ENCODE data around the gene TMEM209. TPM values are rescaled to one million over a fixed set of nuclear protein-coding genes. Genes with fewer than 3 reads are reported as not detected.

The TMEM209 gene
- polyA plus RNA-seq, 1 donor from 2014 or later: 14.6 TPM

DNA sequence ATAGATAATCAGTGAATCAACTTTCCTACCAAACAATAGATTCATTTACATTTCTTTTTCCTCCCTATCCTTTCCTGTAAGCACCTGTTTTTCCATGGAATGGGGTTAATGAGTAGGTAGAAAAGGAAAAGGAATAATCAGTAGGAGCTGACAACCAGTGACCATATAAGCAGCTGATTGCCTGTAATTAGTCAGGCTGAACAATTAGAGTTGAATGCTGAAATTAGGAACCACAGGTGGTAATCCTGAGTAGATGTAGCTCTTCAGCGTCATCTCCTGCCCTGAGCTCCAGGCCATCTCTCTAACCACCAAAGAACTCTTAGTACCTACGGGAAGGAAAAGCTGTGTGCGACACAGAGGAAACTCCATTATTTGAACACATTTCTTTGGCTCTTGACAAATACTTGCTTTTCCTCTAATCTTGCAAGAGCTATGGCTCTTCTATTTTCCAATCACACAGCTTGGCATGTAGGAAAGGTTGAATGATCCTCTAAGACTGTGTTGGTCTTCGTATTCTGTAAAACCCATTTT lies 71.0 kb downstream of the TMEM209 start:
- Histone ChIP-seq H2AFZ (ENCODE audit: low read depth, low read length) (no peak overlapping the region), H3K36me3 (ENCODE audit: insufficient read depth, low read length) (peaks cover 20% of the 10 kb centered on the region), H3K27me3 (ENCODE audit: insufficient read depth, low read depth, low read length) (no peaks in the 10 kb centered on the region), H3F3A (ENCODE audit: insufficient read depth, low read length, poor library complexity, severe bottlenecking) (no peaks in the 10 kb centered on the region), H4K20me1 (ENCODE audit: insufficient read depth) (no peaks in the 10 kb centered on the region), H3K4me3 (ENCODE audit: low read length) (no peak overlapping the region), H3K9ac (ENCODE audit: low read length) (no peak overlapping the region), H3K79me2 (replicated peaks; ENCODE audit: insufficient read depth, low read length) (no peaks in the 10 kb centered on the region), H3K9me3 (ENCODE audit: low read length) (no peaks in the 10 kb centered on the region), H3K9me2 (ENCODE audit: insufficient read depth, low read length) (no peaks in the 10 kb centered on the region), H3K4me2 (ENCODE audit: low read length) (no peak overlapping the region), H3K27ac (ENCODE audit: low read length) (no peak overlapping the region)
- TF ChIP-seq RAD21 (conservative IDR thresholded peaks at IDR 0.05): no peak
- TF ChIP-seq TAF1 (IDR thresholded peaks at IDR 0.05; ENCODE audit: low read depth): no peak
- no peak for TF ChIP-seq EP300 (conservative IDR thresholded peaks at IDR 0.05; ENCODE audit: poor library complexity, severe bottlenecking)
- TF ChIP-seq SMC3 (conservative IDR thresholded peaks at IDR 0.05; ENCODE audit: poor library complexity): no peak
- TF ChIP-seq, protein P1, sequence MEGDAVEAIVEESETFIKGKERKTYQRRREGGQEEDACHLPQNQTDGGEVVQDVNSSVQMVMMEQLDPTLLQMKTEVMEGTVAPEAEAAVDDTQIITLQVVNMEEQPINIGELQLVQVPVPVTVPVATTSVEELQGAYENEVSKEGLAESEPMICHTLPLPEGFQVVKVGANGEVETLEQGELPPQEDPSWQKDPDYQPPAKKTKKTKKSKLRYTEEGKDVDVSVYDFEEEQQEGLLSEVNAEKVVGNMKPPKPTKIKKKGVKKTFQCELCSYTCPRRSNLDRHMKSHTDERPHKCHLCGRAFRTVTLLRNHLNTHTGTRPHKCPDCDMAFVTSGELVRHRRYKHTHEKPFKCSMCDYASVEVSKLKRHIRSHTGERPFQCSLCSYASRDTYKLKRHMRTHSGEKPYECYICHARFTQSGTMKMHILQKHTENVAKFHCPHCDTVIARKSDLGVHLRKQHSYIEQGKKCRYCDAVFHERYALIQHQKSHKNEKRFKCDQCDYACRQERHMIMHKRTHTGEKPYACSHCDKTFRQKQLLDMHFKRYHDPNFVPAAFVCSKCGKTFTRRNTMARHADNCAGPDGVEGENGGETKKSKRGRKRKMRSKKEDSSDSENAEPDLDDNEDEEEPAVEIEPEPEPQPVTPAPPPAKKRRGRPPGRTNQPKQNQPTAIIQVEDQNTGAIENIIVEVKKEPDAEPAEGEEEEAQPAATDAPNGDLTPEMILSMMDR (IDR thresholded peaks at IDR 0.05; ENCODE audit: poor library complexity, severe bottlenecking): no peak
- TF ChIP-seq MXI1 (conservative IDR thresholded peaks at IDR 0.05; ENCODE audit: poor library complexity, severe bottlenecking): no peak

DNA sequence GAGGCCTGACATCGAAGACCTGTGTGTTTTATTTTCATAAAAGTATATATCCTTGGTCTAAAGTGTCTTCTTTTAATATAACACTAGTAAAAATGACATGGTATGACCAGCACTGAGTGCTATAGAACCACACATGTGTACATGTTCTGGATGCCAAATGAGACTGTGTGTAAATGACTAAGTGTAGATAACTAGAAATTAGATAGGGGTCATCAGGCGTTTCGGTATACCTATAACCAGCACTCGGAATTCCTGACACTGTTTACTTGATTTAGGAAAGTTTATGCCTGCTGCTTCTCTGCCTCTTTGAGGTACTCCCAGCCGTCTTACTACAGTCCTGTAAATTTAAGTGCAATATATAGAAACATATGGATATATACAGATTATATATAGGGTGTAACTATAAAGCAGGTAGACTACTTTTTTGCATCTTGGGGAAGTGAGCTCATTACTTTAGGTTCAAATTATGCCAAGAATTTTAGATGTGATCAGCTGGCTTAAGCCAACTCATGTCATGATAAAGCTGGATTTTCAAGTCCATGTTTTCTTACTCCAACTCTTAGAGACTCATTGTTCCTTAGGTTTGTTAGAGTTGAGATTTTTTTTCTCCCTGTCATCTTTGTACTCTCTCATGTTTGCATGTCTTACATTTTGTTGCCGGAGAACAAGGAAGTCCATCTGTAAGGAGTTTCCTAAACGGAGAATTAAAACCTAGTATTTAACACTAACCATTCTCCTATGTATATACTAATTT lies 72.0 kb downstream of the TMEM209 start:
- H3K4me2 ChIP-seq (ENCODE audit: low read length): no peak overlapping the region
- no peak overlapping the region for H3K4me3 ChIP-seq (ENCODE audit: low read length)
- H3K9me2 ChIP-seq (ENCODE audit: insufficient read depth, low read length): no peaks in the 10 kb centered on the region
- H4K20me1 ChIP-seq (ENCODE audit: insufficient read depth): no peaks in the 10 kb centered on the region
- no peak overlapping the region for H2AFZ ChIP-seq (ENCODE audit: low read depth, low read length)
- no peaks in the 10 kb centered on the region for H3K79me2 ChIP-seq (replicated peaks; ENCODE audit: insufficient read depth, low read length)
- no peak overlapping the region for H3K9ac ChIP-seq (ENCODE audit: low read length)
- peaks cover 20% of the 10 kb centered on the region for H3K36me3 ChIP-seq (ENCODE audit: insufficient read depth, low read length)
- no peaks in the 10 kb centered on the region for H3F3A ChIP-seq (ENCODE audit: insufficient read depth, low read length, poor library complexity, severe bottlenecking)
- no peaks in the 10 kb centered on the region for H3K9me3 ChIP-seq (ENCODE audit: low read length)
- TF ChIP-seq POLR2AphosphoS5 (IDR thresholded peaks at IDR 0.05) (no peak), RAD21 (conservative IDR thresholded peaks at IDR 0.05) (no peak)
- no peak overlapping the region for H3K27ac ChIP-seq (ENCODE audit: low read length)
- H3K27me3 ChIP-seq (ENCODE audit: insufficient read depth, low read depth, low read length): no peaks in the 10 kb centered on the region

DNA sequence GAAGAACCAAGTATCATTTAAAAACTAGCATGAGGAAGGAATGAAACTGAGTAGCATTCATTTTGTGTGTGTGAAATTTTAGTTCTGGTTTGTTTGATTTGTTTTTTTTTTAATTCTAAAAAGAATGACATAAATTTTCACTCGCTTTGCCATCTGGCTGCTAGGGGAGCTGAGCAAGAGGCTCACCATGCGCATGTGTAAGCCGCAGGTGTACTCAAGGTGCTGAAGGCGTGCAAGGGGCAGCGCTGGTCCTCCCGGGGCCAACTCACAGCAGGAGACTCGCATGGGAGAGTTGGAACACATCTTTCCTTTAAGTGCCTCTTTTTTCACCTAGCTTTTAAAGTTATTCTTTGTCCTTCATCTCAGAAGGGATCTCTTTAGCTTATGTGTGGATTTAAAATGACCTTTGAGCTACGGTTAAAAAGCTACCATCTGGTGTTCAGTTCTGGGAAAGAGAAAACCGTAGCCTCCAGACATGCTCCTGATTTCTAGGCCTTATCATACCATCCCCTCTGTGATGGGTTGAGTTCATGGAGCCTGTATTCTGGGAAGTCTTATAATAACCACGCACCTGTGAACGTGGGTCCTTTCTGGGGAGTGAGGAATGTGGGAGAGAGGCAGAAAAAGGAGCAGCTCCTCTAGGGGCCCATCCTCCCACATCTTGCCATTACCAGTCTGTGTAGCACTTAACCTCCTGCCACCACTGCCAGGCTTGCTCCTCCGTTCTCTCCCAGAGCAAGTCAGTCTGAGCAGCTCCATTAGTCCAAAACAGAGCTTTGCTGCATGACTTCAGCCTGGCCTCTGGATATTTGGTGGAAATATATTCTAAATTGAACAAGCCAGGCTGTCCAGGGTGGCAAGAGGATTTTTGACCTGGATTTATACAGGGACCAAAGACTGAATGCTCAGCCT lies 73.0 kb downstream of the TMEM209 start:
- Histone ChIP-seq H3K36me3 (ENCODE audit: insufficient read depth, low read length) (peaks cover 21% of the 10 kb centered on the region), H3K9me3 (ENCODE audit: low read length) (no peaks in the 10 kb centered on the region), H3K27ac (ENCODE audit: low read length) (no peak overlapping the region), H3K4me2 (ENCODE audit: low read length) (no peak overlapping the region), H3K9ac (ENCODE audit: low read length) (no peak overlapping the region), H3K9me2 (ENCODE audit: insufficient read depth, low read length) (no peaks in the 10 kb centered on the region), H3K79me2 (replicated peaks; ENCODE audit: insufficient read depth, low read length) (no peaks in the 10 kb centered on the region), H3K4me3 (ENCODE audit: low read length) (no peak overlapping the region), H3F3A (ENCODE audit: insufficient read depth, low read length, poor library complexity, severe bottlenecking) (no peaks in the 10 kb centered on the region), H3K27me3 (ENCODE audit: insufficient read depth, low read depth, low read length) (no peaks in the 10 kb centered on the region), H2AFZ (ENCODE audit: low read depth, low read length) (no peak overlapping the region), H4K20me1 (ENCODE audit: insufficient read depth) (no peaks in the 10 kb centered on the region)
- TF ChIP-seq TAF1 (IDR thresholded peaks at IDR 0.05; ENCODE audit: low read depth) (no peak), EP300 (conservative IDR thresholded peaks at IDR 0.05; ENCODE audit: poor library complexity, severe bottlenecking) (no peak), RAD21 (conservative IDR thresholded peaks at IDR 0.05) (no peak), MXI1 (conservative IDR thresholded peaks at IDR 0.05; ENCODE audit: poor library complexity, severe bottlenecking) (no peak), SMC3 (conservative IDR thresholded peaks at IDR 0.05; ENCODE audit: poor library complexity) (no peak), EZH2 (IDR thresholded peaks at IDR 0.05; ENCODE audit: borderline replicate concordance, insufficient read depth, low read length, poor library complexity, severe bottlenecking) (no peak), POLR2AphosphoS5 (IDR thresholded peaks at IDR 0.05) (no peak)
- TF ChIP-seq, protein P1 (IDR thresholded peaks at IDR 0.05; ENCODE audit: poor library complexity, severe bottlenecking): no peak
- TF ChIP-seq, protein P2, sequence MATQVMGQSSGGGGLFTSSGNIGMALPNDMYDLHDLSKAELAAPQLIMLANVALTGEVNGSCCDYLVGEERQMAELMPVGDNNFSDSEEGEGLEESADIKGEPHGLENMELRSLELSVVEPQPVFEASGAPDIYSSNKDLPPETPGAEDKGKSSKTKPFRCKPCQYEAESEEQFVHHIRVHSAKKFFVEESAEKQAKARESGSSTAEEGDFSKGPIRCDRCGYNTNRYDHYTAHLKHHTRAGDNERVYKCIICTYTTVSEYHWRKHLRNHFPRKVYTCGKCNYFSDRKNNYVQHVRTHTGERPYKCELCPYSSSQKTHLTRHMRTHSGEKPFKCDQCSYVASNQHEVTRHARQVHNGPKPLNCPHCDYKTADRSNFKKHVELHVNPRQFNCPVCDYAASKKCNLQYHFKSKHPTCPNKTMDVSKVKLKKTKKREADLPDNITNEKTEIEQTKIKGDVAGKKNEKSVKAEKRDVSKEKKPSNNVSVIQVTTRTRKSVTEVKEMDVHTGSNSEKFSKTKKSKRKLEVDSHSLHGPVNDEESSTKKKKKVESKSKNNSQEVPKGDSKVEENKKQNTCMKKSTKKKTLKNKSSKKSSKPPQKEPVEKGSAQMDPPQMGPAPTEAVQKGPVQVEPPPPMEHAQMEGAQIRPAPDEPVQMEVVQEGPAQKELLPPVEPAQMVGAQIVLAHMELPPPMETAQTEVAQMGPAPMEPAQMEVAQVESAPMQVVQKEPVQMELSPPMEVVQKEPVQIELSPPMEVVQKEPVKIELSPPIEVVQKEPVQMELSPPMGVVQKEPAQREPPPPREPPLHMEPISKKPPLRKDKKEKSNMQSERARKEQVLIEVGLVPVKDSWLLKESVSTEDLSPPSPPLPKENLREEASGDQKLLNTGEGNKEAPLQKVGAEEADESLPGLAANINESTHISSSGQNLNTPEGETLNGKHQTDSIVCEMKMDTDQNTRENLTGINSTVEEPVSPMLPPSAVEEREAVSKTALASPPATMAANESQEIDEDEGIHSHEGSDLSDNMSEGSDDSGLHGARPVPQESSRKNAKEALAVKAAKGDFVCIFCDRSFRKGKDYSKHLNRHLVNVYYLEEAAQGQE (IDR thresholded peaks at IDR 0.05; ENCODE audit: borderline replicate concordance): no peak
